Heart left ventricle (tissue), 16 donors: ENCODE measurements around the gene NODAL. TPM values are rescaled to one million over a fixed set of nuclear protein-coding genes. Genes with fewer than 3 reads are reported as not detected.

Experiments used
- ATAC-seq, 4 donors: fragments of 200-7000 bp; cut with Tn5 transposase; one replicate each; pipeline ENCODE4 v1.9.1; 2020 to 2022; ENCODE audit warnings: moderate library complexity in 4 of 4, mild to moderate bottlenecking in 3 of 4, moderate number of reproducible peaks in 1 of 4
- DNase-seq, 5 donors: peaks; one replicate each; pipeline ENCODE4 v3.0.0-alpha.2; 2020
- H3K27ac ChIP-seq, 12 donors: fragments of 200-600 bp; sonication (generic) in 4 of 12; one replicate each; pipeline versions ENCODE4 v1.5.0 to v1.8.0; 2016 to 2022; ENCODE audit warnings: mild to moderate bottlenecking in 2 of 12
- H3K27me3 ChIP-seq, 9 donors: fragments of 200-600 bp; sonication (generic) in 2 of 9; one replicate each; pipeline versions ENCODE4 v1.5.1 to v1.8.0; 2016 to 2022; ENCODE audit warnings: mild to moderate bottlenecking in 3 of 9
- H3K36me3 ChIP-seq, 9 donors: fragments of 200-600 bp; sonication (generic) in 2 of 9; one replicate each; pipeline versions ENCODE4 v1.5.0 to v1.8.0; 2018 to 2022; ENCODE audit warnings: mild to moderate bottlenecking in 2 of 9
- H3K4me1 ChIP-seq, 12 donors: fragments of 200-600 bp; sonication (generic) in 4 of 12; one replicate each; pipeline versions ENCODE4 v1.5.0 to v1.8.0; 2016 to 2022; ENCODE audit warnings: mild to moderate bottlenecking in 3 of 12
- H3K4me3 ChIP-seq, 12 donors: fragments of 200-600 bp; sonication (generic) in 4 of 12; one replicate each; pipeline versions ENCODE4 v1.5.0 to v1.8.0; 2017 to 2022; ENCODE audit warnings: mild to moderate bottlenecking in 9 of 12, moderate library complexity in 4 of 12
- H3K9me3 ChIP-seq, 12 donors: fragments of 200-600 bp; sonication (generic) in 4 of 12; one replicate each; pipeline versions ENCODE4 v1.5.0 to v1.8.0; 2016 to 2022; ENCODE audit warnings: mild to moderate bottlenecking in 1 of 12
- CTCF ChIP-seq, 12 donors: fragments of 200-600 bp; sonication (generic) in 4 of 12; IDR thresholded peaks; one replicate each; pipeline versions ENCODE4 v1.5.0 to v1.8.0; 2018 to 2022; ENCODE audit warnings: antibody characterized with exemption in 12 of 12, mild to moderate bottlenecking in 5 of 12
- POLR2A ChIP-seq, 2 donors: fragments of 450-650 bp; IDR thresholded peaks; one replicate each; pipeline ENCODE4 v1.6.1; 2017; ENCODE audit warnings: antibody characterized with exemption in 2 of 2, mild to moderate bottlenecking in 2 of 2, moderate library complexity in 2 of 2
- WGBS, 4 donors: extraction: QIAGEN DNeasy Blood & Tissue Kit in 2 of 4; methylation state at CpG; one replicate each; pipeline versions ENCODE4 v1.1.5 to v1.1.7; 2013 to 2018; 5-methylcytosine and 5-hydroxymethylcytosine counted together
- intact Hi-C, 10 donors: fragments of 100-400 bp; cut with DNase I; formaldehyde crosslinking; loops; one replicate each; pipeline versions ENCODE4 v1.11.1 to v1.14.2; 2022
- polyA plus RNA-seq, 2 donors: library from polyadenylated mRNA; stranded (reverse); fragments of 200-250 nt; gene quantifications; one replicate each; pipeline ENCODE4 v1.2.3, GENCODE V29; 2013
- total RNA-seq, 9 donors: library from RNA; depleted of rRNA in 2 of 9; stranded (reverse); fragments of >200 nt in 2 of 9; fragmentation: NEBNext Ultra II Directional in 3 of 9; extraction: Animal tissue kit (Norgen Biotek cat#: 25700) in 3 of 9; gene quantifications; one replicate each; pipeline versions ENCODE4 v1.1.0 to v1.2.4, GENCODE V29; 2016 to 2023
- donor health status: ischemic (EF 13 %, LVEDD 7.1; RV severe dilation, severe dysfunction).
- donor health status: healthy with polysubstance abuse.
- donor health status: DM: no; HTN: yes; CAD: no.
- donor health status: DM: no; HTN: no; CAD: no.
- donor health status: ischemic (EF 25% LVEDD 6.9; RV normal size, moderate dysfunction).
- donor health status: ischemic (EF 25% LVEDD 5.7; RV mildly dilated, moderate dysfunction).
- donor health status: healthy.
- donor health status: DM: yes; HTN: yes; CAD: no.
- donor health status: ischemic (EF 35%, LVEDD 5.7; RV mildly dilated, moderate dysfunction).
- donor health status: nonischemic (EF 11% LVEDD 7.7; RV severe dilation, severe dysfunction).
- donor health status: DM: yes; HTN: yes; CAD: no.
- donor health status: PGD.
- donor health status: ischemic (EF 29% LVEDD 5.4; RV normal size, mild dysfunction).
- donor health status: nonischemic (EF 23%, LVEDD 6.1; RV moderate dilation, normal function).

Gene NODAL
- total and polyA plus RNA-seq, 11 donors: 0.22 to 0.37 TPM; not detected in 9

- no peak for TF ChIP-seq POLR2A (IDR thresholded peaks at IDR 0.05)
- TF ChIP-seq CTCF (IDR thresholded peaks at IDR 0.05): no peak
- Histone ChIP-seq H3K9me3 (no peaks in the 10 kb centered on the region), H3K4me3 (no peak overlapping the region), H3K4me1 (peaks cover 0 to 18% (median 4%) of the 10 kb centered on the region in 12 donors), H3K36me3 (no peaks in the 10 kb centered on the region), H3K27ac (no peak overlapping the region), H3K27me3 (peaks cover 0 to under 1% (median 0%) of the 10 kb centered on the region in 9 donors)
- DNase-seq (peak in 1 of 5 donors; percentile 2), ATAC-seq (no peak)
- intact Hi-C loops: loop anchor here in 1 of 10 donors (10.0 kb wide), 1 partner anchor 227 kb away; the partner anchor contains the start of gene ADAMTS14
- 65 to 69% (median 68%) methylated on average over 2 of the region's 2 CpGs for WGBS, 4 donors
Measured at GRCh38 chr10:70448236-70448635, 6.8 kb upstream of the NODAL start.

GRCh38 chr10:70445718-70446657 is 4.5 kb upstream of the NODAL start:
- DNase-seq: no peak
- peaks cover 0 to 25% (median 7%) of the 10 kb centered on the region in 12 donors for H3K4me1 ChIP-seq
- intact Hi-C loops: loop anchor here in 1 of 10 donors (10.0 kb wide), 1 partner anchor 229 kb away; the partner anchor contains the start of gene ADAMTS14
- peaks cover 0 to 21% (median 14%) of the 10 kb centered on the region in 9 donors for H3K27me3 ChIP-seq
- H3K27ac ChIP-seq: peak overlapping the region in 2 of 12 donors; percentile 30 to 33
- peak in 3 of 4 donors; percentile 9 to 65 (median 49) for ATAC-seq
- H3K4me3 ChIP-seq: no peak overlapping the region
- TF ChIP-seq POLR2A (IDR thresholded peaks at IDR 0.05) (no peak), CTCF (IDR thresholded peaks at IDR 0.05) (no peak)
- H3K9me3 ChIP-seq: no peaks in the 10 kb centered on the region
- H3K36me3 ChIP-seq: no peaks in the 10 kb centered on the region
- WGBS, 4 donors: 47 to 57% (median 57%) methylated on average over 8 of the region's 8 CpGs

- Histone ChIP-seq H3K9me3 (no peaks in the 10 kb centered on the region), H3K4me3 (no peak overlapping the region), H3K27ac (no peak overlapping the region), H3K4me1 (peaks cover 0 to 33% (median 15%) of the 10 kb centered on the region in 12 donors), H3K36me3 (no peaks in the 10 kb centered on the region), H3K27me3 (peaks cover 0 to 33% (median 27%) of the 10 kb centered on the region in 9 donors)
- no peak for ATAC-seq
- DNase-seq: peak in 1 of 5 donors; percentile 14
- 93 to 100% (median 95%) methylated on average over 4 of the region's 4 CpGs for WGBS, 4 donors
- TF ChIP-seq CTCF (IDR thresholded peaks at IDR 0.05): no peak
- TF ChIP-seq POLR2A (IDR thresholded peaks at IDR 0.05): no peak
- intact Hi-C loops: loop anchor here in 1 of 10 donors (10.0 kb wide), 1 partner anchor 230 kb away; the partner anchor contains the start of gene ADAMTS14
Measured at GRCh38 chr10:70444744-70445143, 3.3 kb upstream of the NODAL start.
